ENCODE measurements around the gene PANX2.

DNA sequence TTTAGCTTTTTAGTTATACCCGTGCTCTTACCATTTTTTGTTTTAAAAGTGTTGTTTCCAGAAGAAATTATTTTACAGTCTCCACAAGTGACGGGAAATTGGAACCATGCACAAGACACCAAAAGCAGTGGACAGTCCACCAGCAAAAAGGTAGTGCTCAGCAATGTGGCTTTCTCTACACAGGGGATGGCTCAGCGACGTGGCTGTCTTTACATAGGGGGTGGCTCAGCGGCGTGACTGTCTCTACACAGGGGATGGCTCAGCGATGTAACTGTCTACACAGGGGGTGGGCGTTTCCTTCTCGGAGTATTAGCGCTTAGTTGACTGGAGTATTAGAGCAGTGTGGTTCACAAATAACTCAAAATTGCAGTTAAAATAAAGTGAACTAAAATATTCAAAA, 36.0 kb upstream of the PANX2 start:
- TF ChIP-seq, protein P1, sequence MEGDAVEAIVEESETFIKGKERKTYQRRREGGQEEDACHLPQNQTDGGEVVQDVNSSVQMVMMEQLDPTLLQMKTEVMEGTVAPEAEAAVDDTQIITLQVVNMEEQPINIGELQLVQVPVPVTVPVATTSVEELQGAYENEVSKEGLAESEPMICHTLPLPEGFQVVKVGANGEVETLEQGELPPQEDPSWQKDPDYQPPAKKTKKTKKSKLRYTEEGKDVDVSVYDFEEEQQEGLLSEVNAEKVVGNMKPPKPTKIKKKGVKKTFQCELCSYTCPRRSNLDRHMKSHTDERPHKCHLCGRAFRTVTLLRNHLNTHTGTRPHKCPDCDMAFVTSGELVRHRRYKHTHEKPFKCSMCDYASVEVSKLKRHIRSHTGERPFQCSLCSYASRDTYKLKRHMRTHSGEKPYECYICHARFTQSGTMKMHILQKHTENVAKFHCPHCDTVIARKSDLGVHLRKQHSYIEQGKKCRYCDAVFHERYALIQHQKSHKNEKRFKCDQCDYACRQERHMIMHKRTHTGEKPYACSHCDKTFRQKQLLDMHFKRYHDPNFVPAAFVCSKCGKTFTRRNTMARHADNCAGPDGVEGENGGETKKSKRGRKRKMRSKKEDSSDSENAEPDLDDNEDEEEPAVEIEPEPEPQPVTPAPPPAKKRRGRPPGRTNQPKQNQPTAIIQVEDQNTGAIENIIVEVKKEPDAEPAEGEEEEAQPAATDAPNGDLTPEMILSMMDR (IDR thresholded peaks at IDR 0.05), result no peak
- TF ChIP-seq EZH2 (IDR thresholded peaks at IDR 0.05; ENCODE audit: borderline replicate concordance, insufficient read depth, low read depth, low read length, poor library complexity, severe bottlenecking), result no peak
